Neural cell (in vitro differentiated cells): Measurements from ENCODE around the gene HOXB4. TPM values are rescaled to one million over a fixed set of nuclear protein-coding genes. Genes with fewer than 3 reads are reported as not detected.

Experiments
- H2AFZ ChIP-seq: fragments of 200-600, 300-800 bp; sonication (generic), shearing (Covaris generic); 2 replicates; pipeline ENCODE4 v1.6.0; 2014; ENCODE audit warnings: low read depth, mild to moderate bottlenecking, antibody characterized with exemption, low read length, moderate library complexity
- H3F3A ChIP-seq: fragments of 200-600 bp; shearing (Covaris generic); 2 replicates; pipeline ENCODE4 v1.6.1; 2016; ENCODE audit warnings: mild to moderate bottlenecking, moderate library complexity, mixed read lengths, antibody characterized with exemption, low read length; ENCODE audit not compliant: insufficient read depth, poor library complexity, severe bottlenecking
- H3K27ac ChIP-seq: fragments of 200-600, 300-800 bp; sonication (generic), shearing (Covaris generic); 2 replicates; pipeline ENCODE4 v1.5.1; 2014; ENCODE audit warnings: mild to moderate bottlenecking, low read length, moderate library complexity
- H3K27me3 ChIP-seq: fragments of 300-800, 200-600 bp; sonication (generic), shearing (Covaris generic); 2 replicates; pipeline ENCODE4 v1.6.0; 2014; ENCODE audit warnings: mild to moderate bottlenecking, low read depth, low read length, moderate library complexity; ENCODE audit not compliant: insufficient read depth
- H3K36me3 ChIP-seq: fragments of 300-800, 200-600 bp; sonication (generic), shearing (Covaris generic); 2 replicates; pipeline ENCODE4 v1.5.1; 2014; ENCODE audit warnings: mild to moderate bottlenecking, antibody characterized with exemption, low read length, moderate library complexity; ENCODE audit not compliant: insufficient read depth
- H3K4me2 ChIP-seq: fragments of 300-800, 200-600 bp; sonication (generic), shearing (Covaris generic); 2 replicates; pipeline ENCODE4 v1.6.0; 2014; ENCODE audit warnings: mild to moderate bottlenecking, low read length
- H3K4me3 ChIP-seq: fragments of 300-800, 200-600 bp; sonication (generic), shearing (Covaris generic); 2 replicates; pipeline ENCODE4 v1.5.1; 2014; ENCODE audit warnings: mild to moderate bottlenecking, low read length, moderate library complexity
- H3K79me2 ChIP-seq: fragments of 200-600 bp; shearing (Covaris generic); replicated peaks from 2 replicates; pipeline ENCODE4 v1.6.0; 2014; ENCODE audit warnings: mild to moderate bottlenecking, low read length, moderate library complexity; ENCODE audit not compliant: insufficient read depth
- H3K9ac ChIP-seq: fragments of 300-800, 200-600 bp; sonication (generic), shearing (Covaris generic); 2 replicates; pipeline ENCODE4 v1.6.1; 2016; ENCODE audit warnings: mild to moderate bottlenecking, low read length, mixed read lengths
- H3K9me2 ChIP-seq: fragments of 200-600 bp; shearing (Covaris generic); 2 replicates; pipeline ENCODE4 v1.6.1; 2016; ENCODE audit warnings: mild to moderate bottlenecking, low read length, mixed read lengths; ENCODE audit not compliant: insufficient read depth
- H3K9me3 ChIP-seq: fragments of 200-600, 300-800 bp; sonication (generic), shearing (Covaris generic); 2 replicates; pipeline ENCODE4 v1.6.1; 2016; ENCODE audit warnings: mild to moderate bottlenecking, mixed run types, low read length, moderate library complexity, mixed read lengths
- H4K20me1 ChIP-seq: fragments of 200-600 bp; shearing (Covaris generic); 2 replicates; pipeline ENCODE4 v1.6.1; 2016; ENCODE audit warnings: mild to moderate bottlenecking, mixed run types; ENCODE audit not compliant: insufficient read depth
- CTCF ChIP-seq: fragments of 450-650 bp; IDR thresholded peaks from 2 replicates; pipeline ENCODE4 v1.5.1; 2014; ENCODE audit warnings: antibody characterized with exemption, mild to moderate bottlenecking, moderate library complexity; ENCODE audit not compliant: poor library complexity, severe bottlenecking
- EP300 ChIP-seq: fragments of 450-650 bp; conservative IDR thresholded peaks from 2 replicates; pipeline ENCODE4 v1.6.1; 2014; ENCODE audit warnings: antibody characterized with exemption, mild to moderate bottlenecking, moderate library complexity; ENCODE audit not compliant: poor library complexity, severe bottlenecking
- EZH2 ChIP-seq: fragments of 200-600, 300-800 bp; shearing (Covaris generic), sonication (generic); IDR thresholded peaks from 2 replicates; pipeline ENCODE4 v1.6.1; 2014; ENCODE audit warnings: antibody characterized with exemption, low read length, borderline replicate concordance, mild to moderate bottlenecking; ENCODE audit not compliant: insufficient read depth, poor library complexity, severe bottlenecking
- MXI1 ChIP-seq: fragments of 450-650 bp; conservative IDR thresholded peaks from 2 replicates; pipeline ENCODE4 v1.6.1; 2014; ENCODE audit warnings: antibody characterized with exemption, mild to moderate bottlenecking; ENCODE audit not compliant: poor library complexity, severe bottlenecking
- POLR2AphosphoS5 ChIP-seq: IDR thresholded peaks from 2 replicates; pipeline ENCODE4 v1.6.1; 2012
- RAD21 ChIP-seq: fragments of 450-650 bp; conservative IDR thresholded peaks from 2 replicates; pipeline ENCODE4 v1.6.1; 2014; ENCODE audit warnings: antibody characterized with exemption, mild to moderate bottlenecking, moderate library complexity
- REST ChIP-seq: IDR thresholded peaks from 2 replicates; pipeline ENCODE4 v1.6.1; 2012; ENCODE audit warnings: borderline replicate concordance
- SMC3 ChIP-seq: fragments of 450-650 bp; conservative IDR thresholded peaks from 2 replicates; pipeline ENCODE4 v1.6.1; 2014; ENCODE audit warnings: antibody characterized with exemption, mild to moderate bottlenecking, moderate library complexity; ENCODE audit not compliant: poor library complexity
- TAF1 ChIP-seq: IDR thresholded peaks from 2 replicates; pipeline ENCODE4 v1.6.1; 2012; ENCODE audit warnings: low read depth
- polyA plus RNA-seq: library from polyadenylated mRNA; depleted of rRNA; stranded (reverse); fragments of >200 nt; gene quantifications from 2 replicates; pipeline ENCODE4 v1.2.3, GENCODE V29; 2014

Gene HOXB4
- polyA plus RNA-seq, 1 donor from 2014 or later, result not detected

DNA sequence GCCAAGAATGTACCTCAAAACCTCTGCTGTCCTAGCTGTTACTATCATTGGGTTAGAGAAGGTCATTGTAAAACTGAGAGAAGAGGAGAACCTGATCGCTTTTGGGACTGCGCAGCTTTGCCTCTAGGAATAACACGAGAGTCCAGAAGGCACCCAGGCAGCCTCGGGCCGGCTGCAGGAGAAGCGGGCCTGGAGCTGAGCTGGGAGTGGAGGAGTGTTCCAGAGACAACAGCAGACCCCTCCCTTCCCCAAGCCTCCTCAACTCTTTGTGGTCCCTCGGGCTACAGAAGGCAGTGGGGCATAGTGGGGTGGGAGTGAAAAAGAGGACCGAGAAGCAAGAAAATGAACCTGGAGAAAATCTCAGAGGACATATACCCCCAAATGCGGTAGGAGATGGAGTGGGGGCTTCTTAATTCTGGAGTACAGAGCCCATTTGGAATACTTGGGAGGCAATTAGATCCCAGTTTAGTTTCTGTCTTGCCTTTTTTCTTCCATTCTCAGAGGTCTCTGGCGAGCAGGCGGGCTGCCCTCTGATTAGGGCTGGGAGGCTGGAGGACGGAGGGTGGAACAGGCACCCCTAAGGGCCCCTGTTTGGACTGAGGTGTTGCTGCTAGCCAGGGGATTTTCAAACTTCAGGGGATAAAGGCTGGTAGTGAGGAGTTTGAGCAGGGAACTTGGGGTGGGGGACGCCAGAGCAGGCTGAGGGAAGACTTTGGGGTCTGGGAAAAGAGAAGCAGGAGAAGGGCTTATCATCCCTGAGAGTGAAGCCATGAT is 19.9 kb downstream of the HOXB4 start:
- no peaks in the 10 kb centered on the region for H3K9me3 ChIP-seq
- H3K79me2 ChIP-seq, result no peaks in the 10 kb centered on the region
- H3F3A ChIP-seq, result no peaks in the 10 kb centered on the region
- H2AFZ ChIP-seq, result no peak overlapping the region
- no peaks in the 10 kb centered on the region for H3K36me3 ChIP-seq
- H3K9me2 ChIP-seq, result no peaks in the 10 kb centered on the region
- no peak overlapping the region for H3K4me2 ChIP-seq
- H3K9ac ChIP-seq, result no peak overlapping the region
- no peak for TF ChIP-seq EP300
- no peak for TF ChIP-seq TAF1
- TF ChIP-seq MXI1, result no peak
- TF ChIP-seq REST, result no peak
- no peak for TF ChIP-seq EZH2
- no peak for TF ChIP-seq CTCF
- no peak for TF ChIP-seq RAD21
- no peak for TF ChIP-seq SMC3
- TF ChIP-seq POLR2AphosphoS5, result no peak
- H3K27me3 ChIP-seq, result peaks cover 99% of the 10 kb centered on the region
- no peaks in the 10 kb centered on the region for H4K20me1 ChIP-seq
- no peak overlapping the region for H3K4me3 ChIP-seq
- H3K27ac ChIP-seq, result no peak overlapping the region

- Histone ChIP-seq H3K9me2 (no peaks in the 10 kb centered on the region), H3K36me3 (no peaks in the 10 kb centered on the region), H2AFZ (no peak overlapping the region), H3K9ac (no peak overlapping the region), H3K4me2 (no peak overlapping the region), H4K20me1 (no peaks in the 10 kb centered on the region), H3K79me2 (no peaks in the 10 kb centered on the region), H3F3A (no peaks in the 10 kb centered on the region), H3K27me3 (peaks cover 99% of the 10 kb centered on the region), H3K4me3 (no peak overlapping the region), H3K9me3 (no peaks in the 10 kb centered on the region), H3K27ac (no peak overlapping the region)
- TF ChIP-seq CTCF (no peak), EZH2 (no peak), SMC3 (no peak), TAF1 (no peak), EP300 (no peak), MXI1 (no peak), REST (no peak), POLR2AphosphoS5 (no peak), RAD21 (no peak)
Measured at GRCh38 chr17:48556576-48557401, 21.4 kb downstream of the HOXB4 start.
